Stimulated activated naive CD8-positive, alpha-beta T cell treated with anti-CD3 and anti-CD28 coated beads, Interleukin-15, Interleukin-2, amounts not matched to agents 100 U/mL and 50 U/mL, for 24 hours (primary cell): Measurements from ENCODE around the gene ACACB.

Source experiments
- ATAC-seq: fragments of 150-1000 bp; cut with Tn5 transposase; one replicate; pipeline ENCODE4 v1.10.0; 2021
- DNase-seq: peaks from one replicate; pipeline ENCODE4 v3.0.0; 2021

The ACACB gene

GRCh38 chr12:109115758-109116610, at the start of gene ACACB:
Gene ACACB (plus strand): TSS chr12:109116587. CDS start chr12:109139406, 22,819 bp downstream.
- no peak for ATAC-seq
- DNase-seq, result no peak

- ATAC-seq (no peak), DNase-seq (no peak)
Observed at GRCh38 chr12:109069307-109070271, 46.8 kb upstream of the ACACB start.

- no peak for ATAC-seq
- DNase-seq, result no peak
Observed at GRCh38 chr12:109074866-109075265, 41.5 kb upstream of the ACACB start.

- DNase-seq (no peak), ATAC-seq (no peak)
Observed at GRCh38 chr12:109082751-109083150, 33.6 kb upstream of the ACACB start.

GRCh38 chr12:109084425-109084824, 32.0 kb upstream of the ACACB start:
- DNase-seq, result no peak
- ATAC-seq, result no peak

- no peak for DNase-seq
- no peak for ATAC-seq
Observed at GRCh38 chr12:109085590-109085989, 30.8 kb upstream of the ACACB start.

- peak; percentile 75 for ATAC-seq
- no peak for DNase-seq
Observed at GRCh38 chr12:109087250-109087649, 29.1 kb upstream of the ACACB start.

- ATAC-seq (no peak), DNase-seq (no peak)
Observed at GRCh38 chr12:109088818-109089217, 27.6 kb upstream of the ACACB start.

- ATAC-seq, result no peak
Observed at GRCh38 chr12:109089683-109090082, 26.7 kb upstream of the ACACB start.

GRCh38 chr12:109092497-109093021, 23.8 kb upstream of the ACACB start:
- ATAC-seq, result no peak
- peak; percentile 12 for DNase-seq

More at GRCh38 chr12:109089683-109090082, 26.7 kb upstream of the ACACB start:
- DNase-seq, result no peak

- ATAC-seq, result peak; percentile 81
- DNase-seq, result peak; percentile 95
Observed at GRCh38 chr12:109093022-109093918, 23.1 kb upstream of the ACACB start, which contains the start of gene ALKBH2. Gene ALKBH2 (minus strand): TSS chr12:109093472. CDS start chr12:109092786, 686 bp downstream.

- DNase-seq (no peak), ATAC-seq (no peak)
Observed at GRCh38 chr12:109097140-109097434, 19.3 kb upstream of the ACACB start.

GRCh38 chr12:109097435-109098182, 18.8 kb upstream of the ACACB start, which contains the start of gene UNG:
Gene UNG (plus strand): TSS chr12:109097597. CDS start chr12:109097680, 83 bp downstream.
- DNase-seq (peak; percentile 97), ATAC-seq (peak; percentile 94)

GRCh38 chr12:109098183-109098604, 18.2 kb upstream of the ACACB start:
- DNase-seq (no peak), ATAC-seq (no peak)

GRCh38 chr12:109098651-109099050, 17.7 kb upstream of the ACACB start:
- ATAC-seq, result no peak
- DNase-seq, result no peak

- ATAC-seq, result no peak
- DNase-seq, result no peak
Observed at GRCh38 chr12:109099431-109100020, 16.9 kb upstream of the ACACB start.

GRCh38 chr12:109100741-109101140, 15.6 kb upstream of the ACACB start:
- DNase-seq (no peak), ATAC-seq (no peak)

- DNase-seq (no peak), ATAC-seq (no peak)
Observed at GRCh38 chr12:109102491-109102890, 13.9 kb upstream of the ACACB start.

GRCh38 chr12:109105176-109105575, 11.2 kb upstream of the ACACB start:
- DNase-seq (no peak), ATAC-seq (no peak)

- no peak for ATAC-seq
- no peak for DNase-seq
Observed at GRCh38 chr12:109109746-109110350, 6.5 kb upstream of the ACACB start.
